Sigmoid colon (tissue), 7 donors: ENCODE measurements around the gene DNAJB13. TPM values are rescaled to one million over a fixed set of nuclear protein-coding genes. Genes with fewer than 3 reads are reported as not detected.

Experiments used
- DNase-seq: peaks from one replicate; pipeline ENCODE4 v3.0.0-alpha.2; 2019
- H3K27ac ChIP-seq, 4 donors: fragments of 200-600 bp; sonication (generic); one replicate each; pipeline ENCODE4 v1.5.1; 2016 to 2019; ENCODE audit warnings: mild to moderate bottlenecking in 1 of 4
- H3K27me3 ChIP-seq, 3 donors: fragments of 200-600 bp; sonication (generic); one replicate each; pipeline ENCODE4 v1.5.1; 2019; ENCODE audit warnings: mild to moderate bottlenecking in 1 of 3
- H3K36me3 ChIP-seq, 4 donors: fragments of 200-600 bp; sonication (generic); one replicate each; pipeline ENCODE4 v1.5.1; 2016 to 2019
- H3K4me1 ChIP-seq, 4 donors: fragments of 200-600 bp; sonication (generic); one replicate each; pipeline ENCODE4 v1.5.1; 2017 to 2019
- H3K4me3 ChIP-seq, 4 donors: fragments of 200-600 bp; sonication (generic); one replicate each; pipeline ENCODE4 v1.5.1; 2017 to 2019; ENCODE audit warnings: mild to moderate bottlenecking in 2 of 4, moderate library complexity in 1 of 4
- H3K9me3 ChIP-seq, 4 donors: fragments of 200-600 bp in 3 of 4; sonication (generic) in 3 of 4; one replicate each; pipeline versions ENCODE4 v1.5.1 to v1.6.1; 2013 to 2019
- EP300 ChIP-seq, 4 donors: sonication (generic); formaldehyde crosslinking; IDR thresholded peaks; one replicate each; pipeline ENCODE4 v1.6.1; 2017; ENCODE audit warnings: antibody characterized with exemption in 4 of 4
- POLR2A ChIP-seq, 2 donors: fragments of 450-650 bp; IDR thresholded peaks; one replicate each; pipeline ENCODE4 v1.6.1; 2016; ENCODE audit warnings: antibody characterized with exemption in 2 of 2, mild to moderate bottlenecking in 2 of 2, moderate library complexity in 2 of 2
- POLR2AphosphoS5 ChIP-seq, 4 donors: sonication (generic); formaldehyde crosslinking; IDR thresholded peaks; one replicate each; pipeline ENCODE4 v1.6.1; 2017; ENCODE audit warnings: antibody characterized with exemption in 4 of 4
- WGBS, 2 donors: extraction: QIAGEN DNeasy Blood & Tissue Kit; methylation state at CpG; one replicate each; pipeline ENCODE4 v1.1.7; 2013; 5-methylcytosine and 5-hydroxymethylcytosine counted together
- intact Hi-C: fragments of 100-400 bp; cut with DNase I; formaldehyde crosslinking; loops from one replicate; pipeline ENCODE4 v1.15.1; 2023
- polyA plus RNA-seq, 3 donors: library from polyadenylated mRNA; stranded (reverse); fragments of 200-250 nt; gene quantifications; one replicate each; pipeline ENCODE4 v1.2.3, GENCODE V29; 2013
- total RNA-seq, 4 donors: library from RNA; depleted of rRNA; stranded (reverse); fragments of >200 nt; gene quantifications; one replicate each; pipeline ENCODE4 v1.1.0, GENCODE V29; 2016
- TF ChIP-seq, protein P1 (sequence below), 4 experiments: fragments of 450-650 bp in 3 of 4; fragments of 200-600 bp in 1 of 4; IDR thresholded peaks; one replicate each; pipeline ENCODE4 v1.5.1; 2016 to 2019; ENCODE audit warnings: antibody characterized with exemption in 4 of 4, mild to moderate bottlenecking in 3 of 4, moderate library complexity in 2 of 4
- donor health status: healthy with polysubstance abuse.
- donor health status: Bipolar disorder and iron deficiency.
- donor health status: healthy.

Gene DNAJB13
- total and polyA plus RNA-seq, 7 donors, result 0.27 TPM; not detected in 6

DNA sequence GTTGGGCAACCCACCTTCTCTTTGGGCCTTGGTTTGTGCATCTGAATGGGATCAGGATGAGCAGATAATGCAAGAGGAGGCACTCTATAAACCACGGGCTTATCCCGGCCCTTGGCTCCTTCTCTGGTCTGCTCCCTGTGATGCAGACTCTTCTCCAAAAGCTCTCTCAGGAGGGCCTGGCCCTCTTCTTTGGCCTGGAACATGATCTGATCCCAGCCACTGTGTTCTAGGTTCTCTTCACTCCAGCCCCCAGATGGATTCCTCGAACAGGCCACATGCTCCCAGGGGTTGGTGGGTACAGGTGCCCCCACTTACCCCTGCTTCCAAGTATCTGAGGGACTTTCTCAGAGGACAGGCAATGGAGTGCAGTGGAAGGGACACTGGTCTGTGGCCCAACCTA lies 66.8 kb downstream of the DNAJB13 start:
- 83 to 90% methylated on average over 3 of the region's 3 CpGs for WGBS, 2 donors
- DNase-seq, result no peak
- Histone ChIP-seq H3K36me3 (peaks cover 0 to 10% (median 5%) of the 10 kb centered on the region in 4 donors), H3K4me3 (no peak overlapping the region), H3K9me3 (no peaks in the 10 kb centered on the region), H3K27me3 (no peaks in the 10 kb centered on the region), H3K4me1 (peaks cover 0 to 24% (median 22%) of the 10 kb centered on the region in 4 donors), H3K27ac (peak overlapping the region; percentile 53 to 84 (median 72))
- intact Hi-C loops, result loop anchor here (1.0 to 2.0 kb wide), 2 partner anchors 35 to 53 kb away; partner anchors contain the start of gene UCP2
- TF ChIP-seq EP300 (IDR thresholded peaks at IDR 0.05), result no peak

DNA sequence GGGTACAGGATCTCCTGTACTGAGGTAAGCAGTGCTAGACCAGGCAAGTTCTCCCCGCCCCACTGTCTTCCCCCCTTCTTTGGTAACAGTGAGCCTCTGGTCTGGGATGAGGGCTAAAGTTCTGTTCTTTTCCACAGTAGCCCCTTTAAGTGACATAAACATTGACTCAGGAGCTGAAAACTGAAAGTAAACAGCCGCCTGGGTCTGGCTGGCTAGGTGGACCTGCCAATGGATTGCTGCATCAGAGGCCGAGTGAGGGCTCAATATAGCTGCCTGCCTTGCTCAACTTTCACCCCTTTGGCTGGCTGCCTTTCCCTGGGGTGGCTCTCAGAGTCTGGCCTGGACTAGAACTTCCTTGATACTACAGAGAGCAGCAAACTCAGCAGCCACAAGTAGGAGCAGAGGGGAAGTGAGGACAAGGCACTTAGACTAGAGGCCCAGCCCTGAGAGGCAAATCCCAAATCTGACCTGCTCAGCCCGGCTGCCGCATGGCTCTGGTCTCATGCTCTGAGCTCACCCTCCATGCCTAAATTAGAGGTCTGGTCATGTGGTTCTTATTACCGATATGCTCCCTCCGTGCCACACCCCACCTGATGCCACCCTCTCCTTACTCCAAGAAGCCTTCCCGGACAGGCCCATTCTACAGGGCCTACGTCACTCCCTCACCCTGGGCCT lies 67.6 kb downstream of the DNAJB13 start:
- TF ChIP-seq, protein P1, sequence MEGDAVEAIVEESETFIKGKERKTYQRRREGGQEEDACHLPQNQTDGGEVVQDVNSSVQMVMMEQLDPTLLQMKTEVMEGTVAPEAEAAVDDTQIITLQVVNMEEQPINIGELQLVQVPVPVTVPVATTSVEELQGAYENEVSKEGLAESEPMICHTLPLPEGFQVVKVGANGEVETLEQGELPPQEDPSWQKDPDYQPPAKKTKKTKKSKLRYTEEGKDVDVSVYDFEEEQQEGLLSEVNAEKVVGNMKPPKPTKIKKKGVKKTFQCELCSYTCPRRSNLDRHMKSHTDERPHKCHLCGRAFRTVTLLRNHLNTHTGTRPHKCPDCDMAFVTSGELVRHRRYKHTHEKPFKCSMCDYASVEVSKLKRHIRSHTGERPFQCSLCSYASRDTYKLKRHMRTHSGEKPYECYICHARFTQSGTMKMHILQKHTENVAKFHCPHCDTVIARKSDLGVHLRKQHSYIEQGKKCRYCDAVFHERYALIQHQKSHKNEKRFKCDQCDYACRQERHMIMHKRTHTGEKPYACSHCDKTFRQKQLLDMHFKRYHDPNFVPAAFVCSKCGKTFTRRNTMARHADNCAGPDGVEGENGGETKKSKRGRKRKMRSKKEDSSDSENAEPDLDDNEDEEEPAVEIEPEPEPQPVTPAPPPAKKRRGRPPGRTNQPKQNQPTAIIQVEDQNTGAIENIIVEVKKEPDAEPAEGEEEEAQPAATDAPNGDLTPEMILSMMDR (IDR thresholded peaks at IDR 0.05), result no peak
- no peak for TF ChIP-seq EP300 (IDR thresholded peaks at IDR 0.05)
- TF ChIP-seq POLR2AphosphoS5 (IDR thresholded peaks at IDR 0.05), result peak; percentile 19 to 70 (median 51)
- no peak for TF ChIP-seq POLR2A (IDR thresholded peaks at IDR 0.05)
- Histone ChIP-seq H3K9me3 (no peaks in the 10 kb centered on the region), H3K36me3 (peaks cover 0 to 10% (median under 1%) of the 10 kb centered on the region in 4 donors), H3K4me1 (peaks cover 0 to 24% (median 22%) of the 10 kb centered on the region in 4 donors), H3K27me3 (no peaks in the 10 kb centered on the region), H3K27ac (peak overlapping the region; percentile 53 to 84 (median 72)), H3K4me3 (no peak overlapping the region)
- 17 to 53% methylated on average over 9 of the region's 9 CpGs for WGBS, 2 donors
- peak; percentile 97 for DNase-seq
- intact Hi-C loops, result loop anchor here (1.0 to 2.0 kb wide), 2 partner anchors 36 to 54 kb away; partner anchors contain the start of gene UCP2

DNA sequence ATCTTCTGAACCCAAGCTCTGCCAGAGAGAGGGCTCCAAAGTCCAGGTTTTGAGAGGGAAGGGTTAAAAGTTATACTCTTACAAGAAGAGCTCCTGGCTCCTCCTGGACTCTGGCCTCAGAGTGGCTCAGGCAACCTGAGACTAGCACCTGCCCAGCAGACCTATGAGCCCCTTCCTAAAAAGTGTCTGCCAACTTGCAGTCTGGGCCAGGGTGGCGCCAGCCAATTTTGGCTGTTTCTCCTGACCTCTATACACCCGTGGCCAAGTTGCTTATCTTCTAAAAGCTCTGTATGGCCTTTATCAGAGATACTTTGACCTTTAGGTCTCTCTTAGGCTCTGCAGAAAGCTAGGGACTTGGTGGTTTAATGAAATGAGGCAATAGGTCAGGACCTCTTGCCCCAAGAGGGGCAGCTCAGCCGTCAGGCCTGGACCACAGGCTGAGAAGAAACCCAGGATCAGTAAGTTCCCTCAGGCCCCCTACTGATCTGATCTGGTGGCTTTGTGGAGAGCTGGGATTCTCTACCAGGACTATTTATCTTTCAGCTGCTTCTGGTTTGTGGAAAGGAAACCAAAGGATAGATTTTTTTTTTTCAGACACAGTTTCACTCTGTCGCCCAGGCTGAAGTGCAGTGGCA lies 68.4 kb downstream of the DNAJB13 start:
- no peak overlapping the region for H3K4me3 ChIP-seq
- peaks cover 0 to 24% (median 22%) of the 10 kb centered on the region in 4 donors for H3K4me1 ChIP-seq
- no peaks in the 10 kb centered on the region for H3K27me3 ChIP-seq
- no peak for TF ChIP-seq EP300 (IDR thresholded peaks at IDR 0.05)
- no peak for TF ChIP-seq POLR2AphosphoS5 (IDR thresholded peaks at IDR 0.05)
- TF ChIP-seq POLR2A (IDR thresholded peaks at IDR 0.05), result no peak
- peak overlapping the region; percentile 53 to 84 (median 72) for H3K27ac ChIP-seq
- intact Hi-C loops, result loop anchor here (2.0 kb wide), 1 partner anchor 36 kb away; the partner anchor contains the start of gene UCP2
- 21 to 61% methylated on average over 4 of the region's 4 CpGs for WGBS, 2 donors
- no peaks in the 10 kb centered on the region for H3K9me3 ChIP-seq
- DNase-seq, result no peak
- peaks cover 0 to 10% (median 0%) of the 10 kb centered on the region in 4 donors for H3K36me3 ChIP-seq

DNA sequence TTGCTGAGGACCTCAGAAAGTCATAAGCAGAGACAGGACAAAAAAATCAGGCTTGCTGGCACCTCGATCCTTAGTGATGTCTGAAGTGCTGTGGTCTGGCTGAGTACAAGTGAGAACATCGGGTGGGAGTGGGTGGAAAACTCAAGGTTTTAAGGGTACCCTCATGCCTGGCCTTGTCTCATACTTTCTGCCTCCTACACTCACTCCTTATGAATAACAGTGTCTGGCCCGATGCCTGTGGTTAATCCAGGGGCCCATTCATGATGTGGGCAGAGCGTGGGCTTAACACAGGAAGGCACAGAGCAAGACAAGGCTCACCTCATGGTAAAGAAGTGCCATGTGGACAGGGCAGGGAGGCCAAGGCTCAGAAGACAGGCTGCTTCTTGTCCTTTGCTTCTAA lies 69.0 kb downstream of the DNAJB13 start:
- intact Hi-C loops, result loop anchor here (2.0 kb wide), 1 partner anchor 37 kb away; the partner anchor contains the start of gene UCP2
- Histone ChIP-seq H3K27ac (peak overlapping the region in 3 of 4 donors; percentile 63 to 84 (median 80)), H3K36me3 (peaks cover 0 to 10% (median 0%) of the 10 kb centered on the region in 4 donors), H3K4me1 (peaks cover 0 to 24% (median 22%) of the 10 kb centered on the region in 4 donors), H3K4me3 (no peak overlapping the region), H3K27me3 (no peaks in the 10 kb centered on the region), H3K9me3 (no peaks in the 10 kb centered on the region)
- no peak for TF ChIP-seq POLR2AphosphoS5 (IDR thresholded peaks at IDR 0.05)
- TF ChIP-seq, protein P1 (IDR thresholded peaks at IDR 0.05), result no peak
- no peak for TF ChIP-seq POLR2A (IDR thresholded peaks at IDR 0.05)
- TF ChIP-seq EP300 (IDR thresholded peaks at IDR 0.05), result no peak
- no peak for DNase-seq
- WGBS, 2 donors, result 77 to 86% methylated on average over 4 of the region's 4 CpGs

Other genes with a start within 250 kb of the DNAJB13 start
- 100 to 1,000 TPM; 110 to 162 (median 140) TPM for gene RAB6A, start 190.0 kb upstream of the DNAJB13 start, total RNA-seq
- gene RAB6A, start 190.0 kb upstream of the DNAJB13 start, polyA plus RNA-seq, result 100 to 1,000 TPM in 1 of 3 donors, 10 to 100 TPM in 2; 60.9 to 118 (median 92.5) TPM
- gene MRPL48, start 163.2 kb upstream of the DNAJB13 start, total RNA-seq, result 10 to 100 TPM in 3 of 4 donors, 1 to 10 TPM in 1; 7.7 to 33.2 (median 19.8) TPM
- 10 to 100 TPM; 31.3 to 82.3 (median 60.7) TPM for gene MRPL48, start 163.2 kb upstream of the DNAJB13 start, polyA plus RNA-seq
- gene COA4, start 74.2 kb upstream of the DNAJB13 start, total RNA-seq, result 10 to 100 TPM; 64.3 to 87.4 (median 75.8) TPM
- 100 to 1,000 TPM; 114 to 117 (median 117) TPM for gene COA4, start 74.2 kb upstream of the DNAJB13 start, polyA plus RNA-seq
- 10 to 100 TPM; 16.7 to 20.7 (median 19.6) TPM for gene PAAF1, start 74.0 kb upstream of the DNAJB13 start, total RNA-seq
- gene PAAF1, start 74.0 kb upstream of the DNAJB13 start, polyA plus RNA-seq, result 10 to 100 TPM; 10.9 to 15.6 (median 12.3) TPM
- gene UCP2, start 31.8 kb downstream of the DNAJB13 start, total RNA-seq, result 10 to 100 TPM; 23.8 to 38.8 (median 27.9) TPM
- gene UCP2, start 31.8 kb downstream of the DNAJB13 start, polyA plus RNA-seq, result 100 to 1,000 TPM in 1 of 3 donors, 10 to 100 TPM in 2; 37.2 to 117 (median 52.5) TPM
- 1 to 10 TPM in 2 of 4 donors, under 1 TPM in 2; 0.41 to 2.8 (median 1.0) TPM for gene UCP3, start 58.1 kb downstream of the DNAJB13 start, total RNA-seq
- 1 to 10 TPM in 1 of 3 donors, under 1 TPM in 1, not detected in 1; 0.23 to 1.9 TPM for gene UCP3, start 58.1 kb downstream of the DNAJB13 start, polyA plus RNA-seq
- 10 to 100 TPM; 12.1 to 29.1 (median 19.7) TPM for gene C2CD3, start 220.0 kb downstream of the DNAJB13 start, total RNA-seq
- 10 to 100 TPM in 1 of 3 donors, 1 to 10 TPM in 2; 6.9 to 17.2 (median 7.2) TPM for gene C2CD3, start 220.0 kb downstream of the DNAJB13 start, polyA plus RNA-seq
- 10 to 100 TPM; 17.7 to 21.9 (median 19.5) TPM for gene PPME1, start 220.3 kb downstream of the DNAJB13 start, total RNA-seq
- 10 to 100 TPM; 10.8 to 22.7 (median 18.7) TPM for gene PPME1, start 220.3 kb downstream of the DNAJB13 start, polyA plus RNA-seq